GM12875 (cell line): Measurements from ENCODE around the gene OPRM1.

Experiments used
- H3K4me3 ChIP-seq: one replicate; pipeline ENCODE4 v1.5.1; 2011; ENCODE audit warnings: low read depth, low read length, control low read depth
- CTCF ChIP-seq: IDR thresholded peaks from 2 replicates; pipeline ENCODE4 v1.5.1; 2011; ENCODE audit warnings: low read depth, mild to moderate bottlenecking, control low read depth, inconsistent platforms, low read length, moderate library complexity, borderline replicate concordance; ENCODE audit not compliant: insufficient read depth

The OPRM1 gene

GRCh38 chr6:154139892-154140291, 100.9 kb downstream of the OPRM1 start:
- no peak for TF ChIP-seq CTCF
- H3K4me3 ChIP-seq, result no peak overlapping the region

- no peak for TF ChIP-seq CTCF
- no peak overlapping the region for H3K4me3 ChIP-seq
These were observed 101.7 kb downstream of the OPRM1 start for GRCh38 chr6:154140743-154141142.

- TF ChIP-seq CTCF, result no peak
- H3K4me3 ChIP-seq, result no peak overlapping the region
These were observed 104.7 kb downstream of the OPRM1 start for GRCh38 chr6:154143753-154144152.

- TF ChIP-seq CTCF, result 0 out of 2 replicates have a peak, but pooled peaks have one; percentile 26
- H3K4me3 ChIP-seq, result no peak overlapping the region
These were observed 115.4 kb downstream of the OPRM1 start for GRCh38 chr6:154154389-154154967.

GRCh38 chr6:154156135-154156896, 117.3 kb downstream of the OPRM1 start:
- TF ChIP-seq CTCF, result peak; percentile 50; the same call in 1 of the 2 replicates
- H3K4me3 ChIP-seq, result no peak overlapping the region

- no peak overlapping the region for H3K4me3 ChIP-seq
- no peak for TF ChIP-seq CTCF
These were observed 118.0 kb downstream of the OPRM1 start for GRCh38 chr6:154157082-154157481.

GRCh38 chr6:154157706-154158105, 118.7 kb downstream of the OPRM1 start:
- no peak for TF ChIP-seq CTCF
- no peak overlapping the region for H3K4me3 ChIP-seq
